Measurements from ENCODE around the gene BCL7C.

DNA sequence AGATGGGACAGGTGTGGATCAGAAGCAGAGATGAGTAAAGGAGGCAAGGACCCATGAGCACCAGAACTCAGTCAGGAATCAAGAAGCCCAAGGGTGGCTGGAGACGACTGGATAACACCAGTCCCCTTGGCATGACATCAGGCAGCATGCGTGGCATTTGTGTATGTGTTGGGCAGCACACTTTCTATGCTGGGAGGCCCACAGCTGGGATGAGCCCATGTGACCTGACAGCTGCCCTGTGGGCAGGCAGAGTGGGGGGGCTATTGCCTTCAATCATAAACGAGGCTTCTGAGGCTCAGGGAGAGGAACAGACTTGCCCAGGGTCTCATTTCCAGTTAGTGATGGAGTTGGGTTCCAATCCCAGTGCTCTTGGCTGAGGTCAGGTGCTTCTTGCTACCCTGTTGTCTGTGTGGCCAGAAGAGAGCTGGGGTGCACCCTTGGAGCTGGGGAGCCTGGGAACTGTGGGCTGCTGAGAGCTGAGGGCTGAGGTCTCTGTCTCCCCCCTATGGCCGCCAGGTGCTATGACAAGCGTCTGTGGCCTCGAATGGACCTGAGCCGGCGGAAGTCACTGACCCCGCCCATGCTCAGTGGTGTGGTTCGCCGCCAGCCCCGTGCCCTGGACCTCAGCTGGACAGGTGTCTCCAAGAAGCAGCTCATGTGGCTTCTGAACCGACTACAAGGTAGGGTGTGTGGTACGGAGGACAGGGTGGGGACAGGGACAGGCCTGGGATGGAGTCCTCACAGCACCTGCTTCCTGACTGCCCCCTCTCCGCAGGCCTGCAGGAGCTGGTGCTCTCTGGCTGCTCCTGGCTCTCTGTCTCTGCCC is 47.9 kb upstream of the BCL7C start:
- TF ChIP-seq, protein P1, sequence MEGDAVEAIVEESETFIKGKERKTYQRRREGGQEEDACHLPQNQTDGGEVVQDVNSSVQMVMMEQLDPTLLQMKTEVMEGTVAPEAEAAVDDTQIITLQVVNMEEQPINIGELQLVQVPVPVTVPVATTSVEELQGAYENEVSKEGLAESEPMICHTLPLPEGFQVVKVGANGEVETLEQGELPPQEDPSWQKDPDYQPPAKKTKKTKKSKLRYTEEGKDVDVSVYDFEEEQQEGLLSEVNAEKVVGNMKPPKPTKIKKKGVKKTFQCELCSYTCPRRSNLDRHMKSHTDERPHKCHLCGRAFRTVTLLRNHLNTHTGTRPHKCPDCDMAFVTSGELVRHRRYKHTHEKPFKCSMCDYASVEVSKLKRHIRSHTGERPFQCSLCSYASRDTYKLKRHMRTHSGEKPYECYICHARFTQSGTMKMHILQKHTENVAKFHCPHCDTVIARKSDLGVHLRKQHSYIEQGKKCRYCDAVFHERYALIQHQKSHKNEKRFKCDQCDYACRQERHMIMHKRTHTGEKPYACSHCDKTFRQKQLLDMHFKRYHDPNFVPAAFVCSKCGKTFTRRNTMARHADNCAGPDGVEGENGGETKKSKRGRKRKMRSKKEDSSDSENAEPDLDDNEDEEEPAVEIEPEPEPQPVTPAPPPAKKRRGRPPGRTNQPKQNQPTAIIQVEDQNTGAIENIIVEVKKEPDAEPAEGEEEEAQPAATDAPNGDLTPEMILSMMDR (IDR thresholded peaks at IDR 0.05), result peak in 3 of 4 experiments; percentile 71 to 91 (median 72)
- TF ChIP-seq POLR2AphosphoS5 (IDR thresholded peaks at IDR 0.05), result no peak
- TF ChIP-seq POLR2A (IDR thresholded peaks at IDR 0.05), result no peak
